K562 (cell line): ENCODE results near the gene DCTN2. TPM values are rescaled to one million over a fixed set of nuclear protein-coding genes. Genes with fewer than 3 reads are reported as not detected.

Experiments
- BACH1 ChIP-seq: fragments of 200-800 bp; sonication (Bioruptor generic); IDR thresholded peaks from 2 replicates; pipeline ENCODE4 v1.6.1; 2016; ENCODE audit warnings: missing genetic modification characterization, missing compliant biosample characterization
- CBX5 ChIP-seq: IDR thresholded peaks from 2 replicates; pipeline ENCODE4 v1.6.1; 2014; ENCODE audit warnings: low read depth, borderline replicate concordance
- CEBPB ChIP-seq: fragments of 450-650 bp; IDR thresholded peaks from 2 replicates; pipeline ENCODE4 v1.6.1; 2016; ENCODE audit warnings: missing genetic modification characterization, missing compliant biosample characterization
- KHSRP ChIP-seq: fragments of 450-650 bp; IDR thresholded peaks from 2 replicates; pipeline ENCODE4 v1.6.1; 2017
- MCM2 ChIP-seq: fragments of 450-650 bp; IDR thresholded peaks from 2 replicates; pipeline ENCODE4 v1.6.1; 2017; ENCODE audit warnings: low read depth, mild to moderate bottlenecking
- MCM7 ChIP-seq, 2 experiments: fragments of 450-650 bp; IDR thresholded peaks; 2 replicates each; pipeline ENCODE4 v1.6.1; 2016 to 2018
- POLR2AphosphoS5 ChIP-seq: IDR thresholded peaks from 2 replicates; pipeline ENCODE4 v1.6.1; 2011; ENCODE audit warnings: mild to moderate bottlenecking, low read depth, low read length, moderate library complexity; ENCODE audit not compliant: control insufficient read depth, insufficient read depth
- SMAD4 ChIP-seq: fragments of 250-450 bp; sonication (Bioruptor Pico); conservative IDR thresholded peaks from 2 replicates; pipeline ENCODE4 v1.8.0; 2021; ENCODE audit warnings: inconsistent platforms, mild to moderate bottlenecking, moderate library complexity
- SNRNP70 ChIP-seq: fragments of 200-400 bp; formaldehyde crosslinking; optimal IDR thresholded peaks from 2 replicates; pipeline ENCODE3; 2017; ENCODE audit warnings: low read depth, low read length
- SRSF1 ChIP-seq: fragments of 200-400 bp; formaldehyde crosslinking; IDR thresholded peaks from 2 replicates; pipeline ENCODE4 v1.6.1; 2017; ENCODE audit warnings: mild to moderate bottlenecking, low read depth, low read length, moderate library complexity
- ZBED1 ChIP-seq: IDR thresholded peaks from 2 replicates; pipeline ENCODE4 v1.6.1; 2014
- ZFX ChIP-seq: sonication (generic); formaldehyde crosslinking; IDR thresholded peaks from 2 replicates; pipeline ENCODE4 v1.8.0; 2022; ENCODE audit warnings: mild to moderate bottlenecking, missing genetic modification reagents, moderate library complexity
- ZNF318 ChIP-seq, 2 experiments: fragments of 450-650 bp; IDR thresholded peaks; 2 replicates each; pipeline ENCODE4 v1.6.1; 2016; ENCODE audit warnings: mild to moderate bottlenecking in 2 of 2, borderline replicate concordance in 1 of 2, low read depth in 1 of 2, moderate library complexity in 1 of 2
- polyA plus RNA-seq, 8 experiments: library from polyadenylated mRNA; depleted of rRNA in 4 of 8; stranded (reverse) in 5 of 8; unstranded in 3 of 8; fragments of >200 nt; fragmentation: Nextera tagmentation in 2 of 8; fragmentation: Illumina TruSeq in 1 of 8; extraction: Ambion mirVana in 2 of 8; extraction: Trizol in 1 of 8; gene quantifications; 2 replicates each; pipeline versions ENCODE4 v1.2.1 to v1.2.3, GENCODE V29; 2011 to 2014; ENCODE audit warnings: inconsistent platforms in 1 of 8, missing spikeins in 1 of 8
- total RNA-seq, 7 experiments: library from RNA; depleted of rRNA in 6 of 7; stranded (reverse); fragments of >200 nt in 6 of 7; fragmentation: Illumina TruSeq in 2 of 7; extraction: Trizol in 2 of 7; gene quantifications; 2 replicates each; pipeline versions ENCODE4 v1.2.1 to v1.2.3, GENCODE V29; 2011 to 2021; ENCODE audit warnings: low replicate concordance in 1 of 7
- TF ChIP-seq, protein P1 (sequence below): sonication (generic); formaldehyde crosslinking; IDR thresholded peaks from 2 replicates; pipeline ENCODE4 v1.8.0; 2022; ENCODE audit warnings: mild to moderate bottlenecking, missing genetic modification reagents
- TF ChIP-seq, protein P2 (sequence below): fragments of 250-450 bp; sonication (Bioruptor Pico); IDR thresholded peaks from 2 replicates; pipeline ENCODE4 v1.4.0; 2020

DCTN2 gene
- total and polyA plus RNA-seq, 9 of the 15 experiments (the other 6 are each of a cell fraction or from before 2014, with no cell fraction given), result 43.6 to 270 (median 125) TPM

- TF ChIP-seq ZNF318 (IDR thresholded peaks at IDR 0.05; ENCODE audit: borderline replicate concordance in 1 of 2, low read depth in 1 of 2), result no peak
- no peak for TF ChIP-seq BACH1
- no peak for TF ChIP-seq CBX5
- no peak for TF ChIP-seq SRSF1
- no peak; the same call in 1 of the 2 replicates for TF ChIP-seq KHSRP
- TF ChIP-seq MCM7 (IDR thresholded peaks at IDR 0.05), result no peak
- no peak for TF ChIP-seq ZFX (CRISPR knock-in tag)
- 0 out of 2 replicates have a peak, but pooled peaks have one; percentile 5 for TF ChIP-seq SMAD4 (CRISPR knock-in tag)
- TF ChIP-seq, protein P1, sequence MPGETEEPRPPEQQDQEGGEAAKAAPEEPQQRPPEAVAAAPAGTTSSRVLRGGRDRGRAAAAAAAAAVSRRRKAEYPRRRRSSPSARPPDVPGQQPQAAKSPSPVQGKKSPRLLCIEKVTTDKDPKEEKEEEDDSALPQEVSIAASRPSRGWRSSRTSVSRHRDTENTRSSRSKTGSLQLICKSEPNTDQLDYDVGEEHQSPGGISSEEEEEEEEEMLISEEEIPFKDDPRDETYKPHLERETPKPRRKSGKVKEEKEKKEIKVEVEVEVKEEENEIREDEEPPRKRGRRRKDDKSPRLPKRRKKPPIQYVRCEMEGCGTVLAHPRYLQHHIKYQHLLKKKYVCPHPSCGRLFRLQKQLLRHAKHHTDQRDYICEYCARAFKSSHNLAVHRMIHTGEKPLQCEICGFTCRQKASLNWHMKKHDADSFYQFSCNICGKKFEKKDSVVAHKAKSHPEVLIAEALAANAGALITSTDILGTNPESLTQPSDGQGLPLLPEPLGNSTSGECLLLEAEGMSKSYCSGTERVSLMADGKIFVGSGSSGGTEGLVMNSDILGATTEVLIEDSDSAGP, result no peak
- TF ChIP-seq CEBPB (tag), result peak; percentile 90
- no peak for TF ChIP-seq ZBED1
- peak; percentile 96 for TF ChIP-seq POLR2AphosphoS5
- TF ChIP-seq MCM2, result no peak
- no peak for TF ChIP-seq SNRNP70
- TF ChIP-seq, protein P2, sequence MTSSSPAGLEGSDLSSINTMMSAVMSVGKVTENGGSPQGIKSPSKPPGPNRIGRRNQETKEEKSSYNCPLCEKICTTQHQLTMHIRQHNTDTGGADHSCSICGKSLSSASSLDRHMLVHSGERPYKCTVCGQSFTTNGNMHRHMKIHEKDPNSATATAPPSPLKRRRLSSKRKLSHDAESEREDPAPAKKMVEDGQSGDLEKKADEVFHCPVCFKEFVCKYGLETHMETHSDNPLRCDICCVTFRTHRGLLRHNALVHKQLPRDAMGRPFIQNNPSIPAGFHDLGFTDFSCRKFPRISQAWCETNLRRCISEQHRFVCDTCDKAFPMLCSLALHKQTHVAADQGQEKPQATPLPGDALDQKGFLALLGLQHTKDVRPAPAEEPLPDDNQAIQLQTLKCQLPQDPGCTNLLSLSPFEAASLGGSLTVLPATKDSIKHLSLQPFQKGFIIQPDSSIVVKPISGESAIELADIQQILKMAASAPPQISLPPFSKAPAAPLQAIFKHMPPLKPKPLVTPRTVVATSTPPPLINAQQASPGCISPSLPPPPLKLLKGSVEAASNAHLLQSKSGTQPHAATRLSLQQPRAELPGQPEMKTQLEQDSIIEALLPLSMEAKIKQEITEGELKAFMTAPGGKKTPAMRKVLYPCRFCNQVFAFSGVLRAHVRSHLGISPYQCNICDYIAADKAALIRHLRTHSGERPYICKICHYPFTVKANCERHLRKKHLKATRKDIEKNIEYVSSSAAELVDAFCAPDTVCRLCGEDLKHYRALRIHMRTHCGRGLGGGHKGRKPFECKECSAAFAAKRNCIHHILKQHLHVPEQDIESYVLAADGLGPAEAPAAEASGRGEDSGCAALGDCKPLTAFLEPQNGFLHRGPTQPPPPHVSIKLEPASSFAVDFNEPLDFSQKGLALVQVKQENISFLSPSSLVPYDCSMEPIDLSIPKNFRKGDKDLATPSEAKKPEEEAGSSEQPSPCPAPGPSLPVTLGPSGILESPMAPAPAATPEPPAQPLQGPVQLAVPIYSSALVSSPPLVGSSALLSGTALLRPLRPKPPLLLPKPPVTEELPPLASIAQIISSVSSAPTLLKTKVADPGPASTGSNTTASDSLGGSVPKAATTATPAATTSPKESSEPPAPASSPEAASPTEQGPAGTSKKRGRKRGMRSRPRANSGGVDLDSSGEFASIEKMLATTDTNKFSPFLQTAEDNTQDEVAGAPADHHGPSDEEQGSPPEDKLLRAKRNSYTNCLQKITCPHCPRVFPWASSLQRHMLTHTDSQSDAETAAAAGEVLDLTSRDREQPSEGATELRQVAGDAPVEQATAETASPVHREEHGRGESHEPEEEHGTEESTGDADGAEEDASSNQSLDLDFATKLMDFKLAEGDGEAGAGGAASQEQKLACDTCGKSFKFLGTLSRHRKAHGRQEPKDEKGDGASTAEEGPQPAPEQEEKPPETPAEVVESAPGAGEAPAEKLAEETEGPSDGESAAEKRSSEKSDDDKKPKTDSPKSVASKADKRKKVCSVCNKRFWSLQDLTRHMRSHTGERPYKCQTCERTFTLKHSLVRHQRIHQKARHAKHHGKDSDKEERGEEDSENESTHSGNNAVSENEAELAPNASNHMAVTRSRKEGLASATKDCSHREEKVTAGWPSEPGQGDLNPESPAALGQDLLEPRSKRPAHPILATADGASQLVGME, result no peak
Measured at GRCh38 chr12:57552306-57552651, 5.3 kb upstream of the DCTN2 start (continued).
